GM18868 (cell line): ENCODE measurements around the gene LRFN4.

Experiments
- ATAC-seq: cut with Tn5 transposase; IDR thresholded peaks from one replicate; pipeline ENCODE4 v1.9.1; 2021; ENCODE audit warnings: mild to moderate bottlenecking, moderate library complexity; ENCODE audit not compliant: unreplicated experiment

The LRFN4 gene

DNA sequence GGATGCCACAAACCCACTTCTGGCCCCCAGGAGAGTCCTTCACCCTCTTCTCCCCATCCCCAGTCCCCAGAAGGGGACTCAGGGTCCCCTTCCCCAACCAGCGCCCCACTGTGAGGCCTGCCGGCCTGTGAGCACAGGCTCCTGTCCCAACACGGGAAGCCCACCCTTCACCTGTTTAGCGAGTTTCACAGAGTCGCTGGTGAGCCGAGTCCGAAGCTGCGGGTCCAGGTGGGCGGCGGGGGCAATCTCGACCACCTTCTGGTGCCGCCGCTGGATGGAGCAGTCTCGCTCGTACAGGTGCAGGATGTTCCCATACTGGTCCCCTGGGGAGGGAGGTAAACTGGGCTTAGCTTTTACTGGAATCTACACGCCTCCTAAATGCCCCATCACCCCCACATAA is 13.3 kb downstream of the LRFN4 start:
- no peak for ATAC-seq

DNA sequence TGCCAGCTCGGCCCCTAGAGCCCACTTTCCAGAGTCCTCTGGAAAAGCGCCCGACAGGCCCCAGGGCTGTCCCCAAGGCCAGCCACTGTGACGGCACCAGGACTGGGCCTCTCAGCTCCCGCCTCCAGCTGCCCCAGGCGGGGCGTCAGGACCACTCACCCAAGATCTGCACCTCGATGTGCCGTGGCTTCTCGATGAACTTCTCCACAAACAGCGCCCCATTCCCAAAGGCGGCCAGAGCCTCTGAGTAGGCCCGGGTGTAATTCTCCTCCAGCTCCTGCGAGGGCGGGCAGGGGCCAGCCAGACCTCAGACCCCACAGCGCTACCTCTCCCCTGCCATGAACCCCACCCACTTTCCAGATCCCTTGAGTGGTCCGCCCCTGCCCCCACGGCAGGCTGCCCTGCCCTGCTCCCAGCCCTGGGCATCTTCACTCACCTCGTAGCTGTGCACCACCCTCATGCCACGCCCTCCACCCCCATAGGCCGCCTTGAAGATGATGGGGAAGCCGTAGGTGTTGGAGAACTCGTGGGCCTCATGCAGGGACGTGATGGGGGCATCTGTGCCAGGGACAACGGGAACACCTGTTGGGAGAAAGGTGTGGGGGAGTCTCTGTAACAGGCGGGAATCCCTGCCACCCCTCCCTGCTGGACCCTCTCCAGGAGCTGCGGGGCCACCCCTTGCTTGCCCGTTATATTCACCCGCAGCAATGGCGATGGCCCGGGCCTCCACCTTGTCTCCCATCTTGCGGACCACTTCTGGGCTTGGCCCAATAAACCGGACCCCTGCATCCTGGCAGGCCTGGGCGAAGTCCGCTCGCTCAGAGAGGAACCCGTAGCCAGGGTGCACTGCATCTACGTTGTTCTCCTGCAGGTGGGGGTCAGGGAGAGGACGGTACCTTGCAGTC is 14.0 kb downstream of the LRFN4 start:
- ATAC-seq, result no peak

DNA sequence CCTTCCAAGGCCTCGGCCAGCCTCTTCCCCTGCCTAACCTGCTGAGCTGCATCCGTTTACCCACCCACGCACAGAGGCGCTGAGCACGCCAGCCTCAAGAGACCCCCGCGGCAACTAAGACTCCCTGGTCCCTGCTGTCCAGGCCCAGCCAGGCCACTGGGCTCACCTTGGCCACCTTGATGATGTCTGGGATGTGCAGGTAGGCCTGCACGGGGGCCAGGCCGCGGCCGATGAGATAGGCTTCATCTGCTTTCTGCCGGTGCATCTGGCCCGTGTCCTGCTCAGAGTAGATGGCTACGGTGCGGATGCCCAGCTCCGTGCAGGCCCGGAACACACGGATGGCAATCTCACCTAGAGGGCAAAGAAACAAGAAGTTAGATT is 14.6 kb downstream of the LRFN4 start:
- ATAC-seq, result no peak

DNA sequence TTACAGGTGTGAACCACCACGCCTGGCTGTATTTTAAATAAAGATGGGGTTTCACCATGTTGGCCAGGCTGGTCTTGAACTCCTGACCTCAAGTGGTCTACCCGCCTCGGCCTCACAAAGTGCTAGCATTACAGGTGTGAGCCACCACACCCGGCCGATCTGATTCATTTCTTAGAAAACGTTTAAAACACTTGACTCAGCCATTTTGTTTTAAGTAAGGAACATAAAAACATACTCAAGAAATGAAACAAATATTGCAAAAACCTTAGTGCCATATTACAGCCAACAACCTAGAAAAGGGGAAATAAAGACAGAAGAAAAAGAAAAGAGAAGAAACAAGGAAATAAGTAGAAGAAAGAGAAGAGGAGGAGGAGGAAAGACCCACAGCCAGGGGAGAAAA is 17.4 kb downstream of the LRFN4 start:
- ATAC-seq, result no peak

DNA sequence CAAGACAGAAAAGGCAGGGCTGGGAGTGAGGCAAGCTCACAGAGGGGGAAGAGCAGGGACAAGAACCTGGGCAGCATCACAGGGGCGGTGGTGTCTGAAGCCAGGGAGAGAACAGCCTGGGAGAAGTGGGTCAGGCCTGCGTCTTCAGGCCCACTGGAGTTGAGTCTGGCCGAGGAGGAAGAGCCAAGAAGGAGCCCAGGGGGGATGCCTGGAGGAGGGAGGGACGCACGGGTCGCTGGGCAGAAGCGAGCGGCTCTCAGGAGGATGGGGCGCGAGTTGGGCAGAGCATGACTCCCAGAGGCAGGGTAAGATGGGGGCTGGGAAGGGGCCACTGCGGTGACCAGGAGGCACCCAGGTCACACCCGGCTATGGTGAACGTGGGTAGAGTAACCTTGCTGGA is 18.5 kb downstream of the LRFN4 start:
- ATAC-seq, result no peak

DNA sequence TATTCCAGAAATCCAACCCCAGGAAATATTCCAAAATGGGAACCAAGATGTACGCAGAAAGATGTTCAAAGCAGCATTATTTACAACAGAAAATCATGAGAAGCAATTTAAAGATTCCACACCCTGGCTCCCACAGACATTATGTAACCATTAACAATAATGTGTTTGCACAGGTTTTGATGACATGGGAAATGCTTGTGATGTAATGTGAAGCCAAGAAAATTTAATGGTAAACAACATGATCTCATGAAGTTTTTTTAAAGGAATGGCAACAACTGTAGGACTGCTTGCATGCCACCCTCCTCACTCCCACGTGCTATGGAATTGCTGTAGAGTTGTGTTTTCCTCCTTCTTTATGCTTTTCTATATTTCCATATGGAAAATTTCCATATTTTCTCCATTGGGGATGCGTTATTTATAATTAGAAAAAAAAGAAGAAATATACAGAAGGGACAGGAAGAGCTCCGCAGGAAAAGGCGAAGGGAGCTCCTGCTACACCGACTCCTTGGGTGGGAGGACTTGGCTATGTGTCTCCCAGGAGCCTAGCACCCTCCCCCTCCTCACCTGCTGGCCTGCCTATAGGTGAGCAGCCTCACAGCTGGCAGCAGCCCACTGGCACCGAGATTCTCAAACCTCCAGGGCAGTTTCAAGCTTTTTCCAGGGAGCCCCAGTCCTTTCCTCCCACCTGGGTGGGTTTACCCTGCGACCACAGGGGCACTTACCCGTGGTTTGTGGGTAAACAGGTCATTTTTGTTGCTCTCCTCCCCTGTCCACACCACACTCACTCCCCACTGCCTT is 20.9 kb downstream of the LRFN4 start:
- ATAC-seq, result no peak

DNA sequence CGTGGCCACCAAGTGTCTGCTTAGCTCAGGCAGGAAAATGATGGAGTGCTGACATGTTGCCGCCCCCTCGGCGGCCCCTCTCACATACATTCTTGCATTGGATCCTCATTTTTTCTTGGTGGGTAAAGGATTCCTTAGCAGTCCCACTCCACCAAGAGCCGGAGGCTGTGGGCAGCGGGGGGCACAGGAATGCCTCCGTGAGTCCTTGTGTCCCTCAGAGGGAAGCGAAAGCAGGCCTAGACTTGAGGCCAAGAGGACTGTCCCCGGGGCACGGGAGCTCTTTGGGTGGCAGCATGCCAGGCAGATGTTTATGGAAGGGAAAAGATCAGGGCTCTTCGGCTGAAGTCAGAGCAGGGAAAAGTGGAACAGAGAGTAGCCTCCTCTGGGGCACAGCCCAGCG is 21.6 kb downstream of the LRFN4 start:
- no peak for ATAC-seq

DNA sequence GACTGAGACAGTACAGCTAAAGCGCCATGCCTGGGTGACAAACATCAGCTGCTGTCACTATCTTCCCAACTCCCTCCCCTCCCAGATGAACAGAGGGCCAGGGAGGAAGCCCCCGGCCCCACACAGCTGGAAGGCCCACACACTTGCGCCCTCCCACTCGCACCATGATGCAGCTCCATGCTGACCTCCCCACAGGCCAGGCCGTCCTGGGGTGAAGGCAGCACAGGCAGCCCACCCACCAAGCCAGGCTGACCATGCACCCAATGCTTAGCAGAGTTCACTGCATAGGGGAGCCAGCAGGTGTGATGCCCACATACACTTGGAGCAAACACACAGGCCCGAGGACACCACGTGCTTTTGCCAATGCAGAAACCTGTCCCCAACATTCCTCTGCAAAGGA is 22.1 kb downstream of the LRFN4 start:
- no peak for ATAC-seq

DNA sequence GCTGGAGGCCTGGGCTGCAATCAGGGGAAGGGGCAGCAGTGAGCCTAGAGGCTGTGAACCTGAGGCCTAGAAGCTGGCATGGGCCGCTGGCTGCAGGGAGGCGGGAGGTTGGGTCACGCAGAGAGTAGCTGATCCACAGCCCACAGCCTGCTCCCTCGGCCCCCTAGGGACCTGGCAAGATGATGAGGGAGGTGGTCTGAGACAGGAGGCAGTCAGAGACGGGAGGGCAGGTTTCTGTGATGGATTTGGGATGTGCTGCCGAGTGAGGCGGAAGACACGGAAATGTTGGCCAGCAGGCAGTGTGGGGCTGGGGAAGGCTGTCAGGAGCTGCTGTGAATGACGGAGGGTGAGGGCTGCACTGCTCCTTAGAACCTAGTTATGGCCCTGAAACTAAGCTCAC is 22.7 kb downstream of the LRFN4 start:
- ATAC-seq, result no peak

DNA sequence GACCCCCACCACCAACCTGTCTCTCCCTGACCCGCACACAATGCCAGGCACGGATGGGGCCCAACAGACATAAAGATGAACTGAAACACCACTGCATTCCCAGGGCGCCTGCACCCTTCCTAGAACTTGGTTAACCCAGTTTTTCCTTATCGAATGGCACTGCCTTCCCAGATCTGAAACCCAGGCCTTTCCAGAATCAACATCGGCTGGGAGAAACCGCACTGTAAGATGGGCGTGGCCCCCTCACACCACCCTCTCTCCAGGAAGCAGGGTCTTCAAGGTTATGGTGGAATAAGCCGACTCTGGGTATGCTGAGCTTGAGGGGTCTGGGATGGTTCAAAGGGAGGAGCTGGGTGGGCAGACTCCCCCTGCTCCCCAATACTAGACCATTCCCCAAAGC is 23.1 kb downstream of the LRFN4 start:
- ATAC-seq, result no peak

DNA sequence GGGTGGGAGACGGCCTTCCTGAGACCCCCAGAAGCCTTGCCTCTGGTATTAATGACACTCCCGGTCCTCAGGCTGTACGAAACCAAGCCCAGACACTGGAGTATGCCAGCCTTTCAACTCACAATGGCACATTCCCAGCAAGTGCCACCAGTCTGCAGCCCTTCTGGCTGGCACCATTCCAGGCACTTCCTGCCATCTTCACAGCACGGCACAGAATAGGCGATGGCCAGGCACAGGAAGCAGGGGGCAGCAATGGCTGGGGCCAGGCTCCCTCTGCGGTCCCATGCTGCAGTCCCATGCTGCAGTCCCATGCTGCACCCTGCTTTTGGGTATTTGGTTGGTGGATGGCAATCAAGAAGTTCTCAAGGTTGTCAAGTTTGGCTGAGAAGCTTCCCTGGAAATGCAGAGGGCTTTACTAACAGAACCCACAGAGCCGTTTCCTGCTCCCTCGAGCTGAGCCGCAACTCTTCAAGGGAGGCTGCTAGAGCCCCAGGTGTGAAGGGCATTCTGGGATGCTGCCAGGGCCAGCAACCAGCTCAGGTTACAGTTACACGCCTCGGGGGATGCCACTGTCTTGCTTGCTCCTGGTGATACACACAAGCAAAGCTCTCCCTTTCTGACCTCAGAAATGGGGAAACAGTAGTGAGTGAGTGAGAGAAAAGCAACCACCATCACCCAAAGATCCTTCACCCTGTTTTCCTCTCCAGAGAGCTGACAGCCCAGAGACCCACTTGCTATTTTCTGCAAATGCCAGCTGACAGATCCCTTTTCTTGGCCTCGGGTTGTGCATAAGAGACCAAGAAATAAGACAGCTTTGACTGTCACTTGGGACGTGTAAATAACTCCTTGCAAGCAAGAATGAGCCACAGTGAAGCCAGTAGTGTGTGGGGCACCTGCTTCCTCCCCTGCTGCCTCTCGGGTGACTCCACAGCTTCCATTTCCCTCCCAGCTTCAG is 23.9 kb downstream of the LRFN4 start:
- ATAC-seq, result no peak

DNA sequence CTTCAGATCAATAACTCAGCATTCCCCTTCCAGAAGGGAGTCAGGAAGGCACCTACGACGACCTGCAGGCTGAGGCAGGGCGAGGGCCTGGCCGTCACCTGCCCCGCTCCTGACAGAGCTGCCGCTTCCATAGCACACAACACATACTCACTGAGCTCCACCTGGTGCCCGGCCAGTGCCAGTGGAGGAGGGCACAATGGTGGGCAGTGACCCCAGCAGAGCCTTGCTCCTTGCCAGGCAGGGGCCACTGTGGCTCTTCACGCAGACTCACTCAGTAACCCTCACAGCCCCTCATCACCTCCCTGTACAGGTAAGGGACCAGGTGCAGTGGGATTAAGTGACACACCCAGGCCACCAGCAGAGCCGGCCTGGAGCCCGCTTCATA is 24.6 kb downstream of the LRFN4 start:
- no peak for ATAC-seq

DNA sequence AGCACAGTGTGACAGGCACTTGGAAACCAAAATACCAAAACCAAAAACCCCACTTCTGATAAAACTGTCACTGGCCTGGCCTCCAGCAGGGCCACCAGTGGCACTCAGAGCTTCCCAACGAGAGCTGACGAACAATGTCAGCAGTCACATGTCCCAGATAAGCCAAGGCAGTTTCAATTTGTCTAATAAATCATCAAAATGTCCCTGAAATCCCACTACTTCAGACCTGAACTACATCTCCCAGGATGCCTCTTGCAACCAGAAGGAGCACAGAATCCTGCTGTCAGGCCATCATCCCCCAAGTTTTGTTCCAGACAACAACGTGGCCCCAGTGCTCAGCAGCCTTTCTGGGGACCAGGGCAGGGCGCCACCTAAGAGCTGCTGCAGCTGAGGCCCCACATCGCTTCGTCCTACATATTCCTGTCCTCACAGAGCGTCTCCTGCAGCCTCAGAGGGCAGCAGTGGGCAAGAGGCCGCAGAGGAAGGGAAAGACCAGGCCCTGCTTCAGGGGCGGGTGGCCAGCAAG is 25.1 kb downstream of the LRFN4 start:
- no peak for ATAC-seq

DNA sequence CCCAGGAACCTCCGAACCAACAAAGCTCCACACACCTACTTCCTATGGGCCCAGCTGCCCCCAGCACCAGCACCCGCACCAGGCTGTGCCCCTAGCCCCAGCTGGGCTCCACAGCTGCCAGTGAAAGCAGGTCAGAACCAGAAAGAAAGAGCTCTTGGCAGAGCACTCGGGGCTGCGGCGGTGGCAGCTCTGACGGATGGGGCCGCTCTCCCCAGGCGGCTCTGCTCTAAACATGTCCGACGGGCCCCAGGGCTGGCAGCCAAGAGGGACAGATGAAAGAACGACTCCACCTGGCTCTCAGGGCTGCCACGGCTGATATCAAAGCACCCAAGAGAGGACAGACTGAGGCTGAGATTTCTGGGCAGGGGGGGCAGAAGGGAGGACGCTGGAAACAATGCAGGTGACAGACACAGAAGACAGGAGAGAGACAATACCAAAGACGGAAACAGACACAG is 25.7 kb downstream of the LRFN4 start:
- ATAC-seq, result no peak

DNA sequence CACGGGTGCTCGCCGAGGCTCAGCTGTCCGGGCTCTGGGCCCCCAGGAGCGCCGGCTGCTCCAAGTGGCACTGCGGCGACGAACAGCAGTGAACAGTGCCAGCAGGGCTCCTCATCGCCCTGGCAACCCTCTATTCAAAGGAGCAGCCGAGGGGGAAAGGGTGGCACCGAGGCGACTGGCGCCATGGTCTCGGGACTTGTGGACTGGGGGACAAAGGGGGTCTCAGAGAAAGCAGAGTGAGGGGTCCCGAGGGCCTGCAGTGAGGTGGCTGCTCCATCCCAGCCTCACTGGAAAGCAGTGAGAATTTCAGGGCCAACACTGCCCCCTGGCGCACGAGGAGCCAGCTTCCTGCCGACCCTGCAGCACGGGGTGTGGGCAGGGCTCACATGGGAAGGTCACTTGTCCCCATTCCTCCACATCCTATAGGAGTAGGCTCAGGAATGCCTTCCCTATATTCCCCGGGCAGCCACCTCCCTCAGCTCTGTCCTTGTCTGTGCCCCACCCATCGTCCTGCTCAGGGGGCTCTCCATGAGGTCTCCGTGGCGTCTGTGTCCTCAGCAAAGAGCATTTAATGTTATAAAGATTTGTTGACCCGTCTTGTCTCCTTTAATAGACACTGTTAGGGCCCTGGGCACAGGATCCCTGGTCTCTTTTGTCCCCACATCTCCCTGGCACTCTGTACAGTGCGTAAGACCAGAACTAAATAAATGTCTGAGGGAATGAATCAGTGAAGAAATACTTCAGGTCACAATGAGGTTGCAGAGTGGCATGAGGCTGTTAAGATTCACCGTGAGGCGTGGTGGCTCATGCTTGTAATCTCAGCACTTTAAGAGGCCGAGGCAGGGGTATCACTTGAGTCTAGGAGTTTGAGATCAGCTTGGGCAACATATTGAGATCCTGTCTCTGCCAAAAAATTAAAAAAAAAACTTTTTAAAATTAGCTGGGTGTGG is 26.4 kb downstream of the LRFN4 start:
- ATAC-seq, result no peak

DNA sequence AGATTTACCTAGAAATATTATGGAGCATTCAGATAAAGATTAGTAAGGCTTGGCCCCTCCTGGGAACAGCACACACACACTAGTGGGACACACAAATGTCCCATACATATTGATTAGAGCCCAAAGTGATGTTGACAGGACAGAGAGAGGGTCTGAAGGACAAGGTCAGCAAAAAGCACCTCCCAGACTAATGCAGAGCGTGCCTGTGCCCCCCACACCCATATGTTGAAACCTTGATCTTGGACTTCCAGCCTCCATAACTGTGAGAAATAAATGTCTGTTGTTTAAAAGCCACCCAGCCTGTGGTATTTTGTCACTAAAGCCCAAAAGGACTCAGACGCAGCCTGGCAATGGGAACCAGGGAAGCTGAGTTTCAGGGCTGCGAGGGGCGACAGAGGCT is 27.6 kb downstream of the LRFN4 start:
- ATAC-seq, result no peak

DNA sequence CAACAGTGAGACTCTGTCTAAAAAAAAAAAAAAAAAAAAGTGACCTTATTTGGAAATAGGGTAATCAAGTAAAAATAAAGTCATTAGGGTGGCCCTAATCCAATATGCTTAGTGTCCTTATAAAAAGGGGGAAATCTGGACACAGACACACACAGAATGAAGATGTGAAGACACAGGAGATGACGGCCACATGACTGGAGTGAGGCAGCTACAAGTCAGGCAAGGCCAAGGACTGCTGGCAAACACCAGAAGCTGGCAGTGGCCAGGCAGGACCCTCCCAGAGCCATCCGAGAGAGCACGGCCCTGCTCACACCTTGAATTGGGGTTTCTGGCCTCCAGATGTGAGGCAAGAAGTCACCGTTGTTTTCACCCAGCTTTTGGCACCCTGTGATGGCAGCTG is 28.6 kb downstream of the LRFN4 start:
- ATAC-seq, result no peak

DNA sequence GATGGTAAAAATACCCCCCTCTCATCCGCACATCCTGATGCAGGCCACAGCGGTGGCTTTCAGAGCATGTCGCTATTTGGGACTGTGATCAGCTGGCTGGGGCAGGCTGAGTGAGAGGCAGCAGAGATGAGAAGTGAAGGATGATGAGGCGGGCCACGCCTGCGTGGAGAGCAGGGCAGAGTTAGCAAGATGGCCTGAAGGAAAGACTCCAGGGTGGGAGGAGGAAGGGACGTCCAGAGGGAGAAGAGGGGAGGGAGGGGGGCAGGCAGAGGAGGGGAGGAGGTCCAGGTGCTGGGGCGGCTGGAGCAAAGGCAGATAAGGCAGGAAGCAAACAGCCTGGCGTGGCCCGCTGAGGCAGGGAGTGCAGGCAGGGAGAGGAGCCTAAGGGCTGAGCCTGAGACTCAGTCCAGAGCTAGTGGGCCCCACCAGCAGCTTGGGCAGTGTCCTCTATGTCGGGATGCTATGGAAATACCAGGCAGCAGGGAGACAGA is 29.1 kb downstream of the LRFN4 start:
- ATAC-seq, result no peak

DNA sequence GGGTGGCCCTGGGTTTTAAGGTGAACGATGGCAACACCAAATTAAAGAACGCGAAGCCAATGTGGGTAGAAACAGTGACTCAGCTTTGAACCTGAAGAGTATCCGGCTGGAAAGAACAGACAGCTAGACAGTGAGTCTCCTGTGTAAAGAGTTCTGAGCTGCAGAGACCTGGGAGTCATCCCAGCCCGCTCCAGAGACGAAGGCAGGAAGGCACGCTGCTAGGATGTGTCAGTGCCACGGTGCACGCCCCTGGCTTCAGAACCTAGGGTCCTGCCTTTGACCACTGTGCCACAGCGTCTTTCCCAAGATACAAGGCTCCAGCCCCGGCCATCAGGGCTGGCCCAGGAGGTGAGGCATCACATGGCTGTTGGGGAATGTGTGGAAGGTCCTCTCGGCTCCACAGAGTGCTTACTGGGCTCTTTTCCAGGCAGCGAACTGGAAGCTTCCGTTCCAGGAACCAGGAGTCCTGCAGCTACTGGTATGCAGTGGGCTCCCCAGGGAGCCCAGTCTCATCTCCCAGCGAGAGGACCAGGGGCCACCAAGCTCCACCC is 29.9 kb downstream of the LRFN4 start:
- no peak for ATAC-seq
